H1 (cell line): ENCODE measurements around the gene GTF2E1. TPM values are rescaled to one million over a fixed set of nuclear protein-coding genes. Genes with fewer than 3 reads are reported as not detected.

Source experiments
- CTCF ChIA-PET: fragments of 300-600 bp; sonication (Branson Sonifier 250); formaldehyde crosslinking; loops from one replicate; lab custom pipeline; 2021; ENCODE audit not compliant: partially characterized antibody; lab: Charles Lee
- POLR2A ChIA-PET: fragments of 300-600 bp; sonication (Branson Sonifier 250); formaldehyde crosslinking; loops from one replicate; lab custom pipeline; 2021; ENCODE audit warnings: inconsistent platforms; ENCODE audit not compliant: partially characterized antibody; lab: Charles Lee
- DNase-seq, 2 experiments: peaks; one replicate each; pipeline versions ENCODE4 v3.0.0 to v3.0.0-alpha.2; 2010 to 2022; ENCODE audit warnings: low spot score in 2 of 2, low read depth in 1 of 2, mixed read lengths in 1 of 2
- FAIRE-seq: peaks from 2 replicates; lab custom pipeline; 2011; peaks lifted over from hg19 to GRCh38; lab: Jason Lieb, UNC
- H2AFZ ChIP-seq: 2 replicates; pipeline ENCODE4 v1.8.1; 2012; ENCODE audit warnings: low read length, inconsistent platforms
- H2AK5ac ChIP-seq: 2 replicates; pipeline ENCODE4 v1.6.1; 2013; ENCODE audit warnings: low read depth, low read length
- H2BK120ac ChIP-seq: replicated peaks from 2 replicates; pipeline ENCODE3; 2013; ENCODE audit warnings: low read depth, low read length, inconsistent platforms
- H2BK12ac ChIP-seq: 2 replicates; pipeline ENCODE4 v1.6.1; 2013; ENCODE audit warnings: low read depth, low read length
- H2BK15ac ChIP-seq: 2 replicates; pipeline ENCODE4 v1.6.1; 2013; ENCODE audit warnings: low read length
- H2BK20ac ChIP-seq: 2 replicates; pipeline ENCODE4 v1.6.1; 2013; ENCODE audit warnings: low read length
- H2BK5ac ChIP-seq: 2 replicates; pipeline ENCODE4 v1.6.1; 2013; ENCODE audit warnings: low read depth, low read length
- H3K14ac ChIP-seq: 2 replicates; pipeline ENCODE4 v1.6.1; 2013; ENCODE audit warnings: inconsistent platforms; ENCODE audit not compliant: insufficient read length
- H3K18ac ChIP-seq: 2 replicates; pipeline ENCODE4 v1.6.1; 2013; ENCODE audit warnings: low read length; ENCODE audit errors: extremely low read depth
- H3K23ac ChIP-seq: 2 replicates; pipeline ENCODE4 v1.6.1; 2013; ENCODE audit warnings: inconsistent platforms; ENCODE audit not compliant: insufficient read length
- H3K23me2 ChIP-seq: 2 replicates; pipeline ENCODE4 v1.6.1; 2013; ENCODE audit warnings: low read depth, low read length
- H3K27ac ChIP-seq: 2 replicates; pipeline ENCODE4 v1.6.1; 2011; ENCODE audit warnings: low read depth, low read length, inconsistent platforms
- H3K27me3 ChIP-seq, 4 experiments: replicated peaks in 1 of 4; 1 replicate in 1 of 4; 2 replicates in 3 of 4; pipeline versions ENCODE4 v1.6.1 to v1.8.1; 2011 to 2013; ENCODE audit warnings: low read length in 3 of 4, mild to moderate bottlenecking in 3 of 4, inconsistent platforms in 2 of 4, mixed read lengths in 2 of 4, moderate library complexity in 1 of 4; ENCODE audit not compliant: control insufficient read depth in 3 of 4, insufficient read depth in 3 of 4; ENCODE audit errors: extremely low read depth in 1 of 4
- H3K36me3 ChIP-seq, 4 experiments: 2 replicates each; pipeline versions ENCODE4 v1.6.1 to v1.8.1; 2011 to 2013; ENCODE audit warnings: mild to moderate bottlenecking in 4 of 4, low read length in 3 of 4, moderate library complexity in 2 of 4, control low read depth in 1 of 4, inconsistent platforms in 1 of 4; ENCODE audit not compliant: insufficient read depth in 4 of 4, control insufficient read depth in 2 of 4
- H3K4ac ChIP-seq: replicated peaks from 2 replicates; pipeline ENCODE3; 2013; ENCODE audit warnings: low read length, low read depth, mixed read lengths, inconsistent platforms; ENCODE audit not compliant: insufficient read length
- H3K4me1 ChIP-seq, 4 experiments: replicated peaks in 1 of 4; 1 replicate in 1 of 4; 2 replicates in 3 of 4; pipeline versions ENCODE4 v1.6.1 to v1.8.1; 2011 to 2013; ENCODE audit warnings: low read length in 3 of 4, inconsistent platforms in 2 of 4, mixed read lengths in 1 of 4; ENCODE audit not compliant: insufficient read depth in 4 of 4, control insufficient read depth in 3 of 4
- H3K4me2 ChIP-seq, 2 experiments: 2 replicates each; pipeline versions ENCODE4 v1.6.1 to v1.8.1; 2011 to 2013; ENCODE audit warnings: low read depth in 2 of 2, low read length in 2 of 2, control low read depth in 1 of 2, inconsistent platforms in 1 of 2, mild to moderate bottlenecking in 1 of 2; ENCODE audit not compliant: insufficient read depth in 1 of 2
- H3K4me3 ChIP-seq, 4 experiments: fragments of 200-600, 300-600 bp in 1 of 4; sonication (generic), shearing (Covaris generic), sonication (Bioruptor Twin) in 1 of 4; 2 replicates each; pipeline versions ENCODE4 v1.5.1 to v1.8.1; 2011 to 2016; ENCODE audit warnings: low read length in 4 of 4, low read depth in 3 of 4, control low read depth in 2 of 4, inconsistent platforms in 2 of 4, mild to moderate bottlenecking in 2 of 4, mixed read lengths in 1 of 4, moderate library complexity in 1 of 4; ENCODE audit not compliant: insufficient read depth in 2 of 4; ENCODE audit errors: extremely low read depth in 1 of 4
- H3K56ac ChIP-seq: replicated peaks from 2 replicates; pipeline ENCODE3; 2013; ENCODE audit warnings: low read depth, mild to moderate bottlenecking, mixed read lengths, low read length, inconsistent platforms; ENCODE audit not compliant: insufficient read length
- H3K79me1 ChIP-seq: 2 replicates; pipeline ENCODE4 v1.6.1; 2013; ENCODE audit warnings: low read depth, low read length, control low read depth
- H3K79me2 ChIP-seq, 2 experiments: 2 replicates each; pipeline versions ENCODE4 v1.6.1 to v1.8.1; 2012 to 2013; ENCODE audit warnings: low read length in 2 of 2, mild to moderate bottlenecking in 2 of 2, inconsistent platforms in 1 of 2; ENCODE audit not compliant: insufficient read depth in 2 of 2, control insufficient read depth in 1 of 2
- H3K9ac ChIP-seq, 4 experiments: replicated peaks in 1 of 4; 1 replicate in 1 of 4; 2 replicates in 3 of 4; pipeline versions ENCODE4 v1.6.1 to v1.8.1; 2011 to 2013; ENCODE audit warnings: low read depth in 3 of 4, low read length in 3 of 4, control low read depth in 2 of 4, mild to moderate bottlenecking in 2 of 4, moderate library complexity in 2 of 4, inconsistent platforms in 1 of 4; ENCODE audit errors: extremely low read depth in 1 of 4
- H3K9me3 ChIP-seq, 2 experiments: 2 replicates each; pipeline versions ENCODE4 v1.6.1 to v1.8.1; 2012 to 2013; ENCODE audit warnings: mild to moderate bottlenecking in 2 of 2, moderate library complexity in 2 of 2, control low read depth in 1 of 2, inconsistent platforms in 1 of 2, low read depth in 1 of 2, low read length in 1 of 2, mixed read lengths in 1 of 2; ENCODE audit not compliant: insufficient read depth in 2 of 2
- H4K20me1 ChIP-seq, 2 experiments: replicated peaks in 1 of 2; 2 replicates each; pipeline versions ENCODE3 to v1.8.1; 2011 to 2013; ENCODE audit warnings: inconsistent platforms in 2 of 2, low read length in 2 of 2, mild to moderate bottlenecking in 1 of 2; ENCODE audit not compliant: insufficient read depth in 2 of 2, control insufficient read depth in 1 of 2
- H4K5ac ChIP-seq: 2 replicates; pipeline ENCODE4 v1.6.1; 2013; ENCODE audit warnings: low read length, low read depth, mixed read lengths, inconsistent platforms; ENCODE audit not compliant: insufficient read length
- H4K8ac ChIP-seq: 2 replicates; pipeline ENCODE4 v1.8.0; 2013; ENCODE audit warnings: mild to moderate bottlenecking, moderate library complexity, low read length, inconsistent platforms; ENCODE audit not compliant: insufficient read depth; ENCODE audit errors: extremely low read depth
- H4K91ac ChIP-seq: replicated peaks from 2 replicates; pipeline ENCODE3; 2013; ENCODE audit warnings: low read length, mixed read lengths, inconsistent platforms; ENCODE audit not compliant: insufficient read length
- ATF2 ChIP-seq: IDR thresholded peaks from 2 replicates; pipeline ENCODE4 v1.6.1; 2012; ENCODE audit warnings: low read length, inconsistent platforms
- CBX8 ChIP-seq: fragments of 300-800, 300-1000 bp; sonication (generic); IDR thresholded peaks from 2 replicates; pipeline ENCODE4 v1.7.1; 2016; ENCODE audit warnings: low read depth, low read length, borderline replicate concordance
- GABPA ChIP-seq: IDR thresholded peaks from 2 replicates; pipeline ENCODE4 v1.6.1; 2011; ENCODE audit warnings: mild to moderate bottlenecking, low read length, moderate library complexity, borderline replicate concordance; ENCODE audit not compliant: insufficient read depth
- HDAC6 ChIP-seq: IDR thresholded peaks from one replicate; pipeline ENCODE4 v1.7.1; 2012; ENCODE audit warnings: low read depth, mild to moderate bottlenecking, inconsistent platforms, low read length, moderate library complexity
- KDM1A ChIP-seq: fragments of 200-600, 300-600 bp; sonication (generic); IDR thresholded peaks from 2 replicates; pipeline ENCODE4 v1.7.1; 2016; ENCODE audit warnings: mild to moderate bottlenecking, low read length, borderline replicate concordance
- POLR2AphosphoS5 ChIP-seq: IDR thresholded peaks from 2 replicates; pipeline ENCODE4 v1.6.1; 2011; ENCODE audit warnings: low read depth, low read length
- RFX5 ChIP-seq: IDR thresholded peaks from 2 replicates; pipeline ENCODE4 v1.6.1; 2011; ENCODE audit warnings: low read depth, low read length, improper control_type of control experiment, borderline replicate concordance
- SAP30 ChIP-seq: fragments of 300-600 bp; sonication (generic); IDR thresholded peaks from 2 replicates; pipeline ENCODE4 v1.7.1; 2012; ENCODE audit warnings: low read length, moderate library complexity, mild to moderate bottlenecking, inconsistent platforms; ENCODE audit not compliant: insufficient read depth, insufficient replicate concordance
- SIN3A ChIP-seq, 2 experiments: IDR thresholded peaks in 1 of 2; conservative IDR thresholded peaks in 1 of 2; 2 replicates each; pipeline ENCODE4 v1.6.1; 2011 to 2012; ENCODE audit warnings: low read length in 2 of 2, improper control_type of control experiment in 1 of 2, low read depth in 1 of 2, mild to moderate bottlenecking in 1 of 2
- SIX5 ChIP-seq: IDR thresholded peaks from 2 replicates; pipeline ENCODE4 v1.6.1; 2011; ENCODE audit warnings: mild to moderate bottlenecking, low read depth, low read length
- YY1 ChIP-seq: IDR thresholded peaks from 2 replicates; pipeline ENCODE4 v1.6.1; 2011; ENCODE audit warnings: low read depth, mild to moderate bottlenecking, low read length
- WGBS, 2 experiments: shearing (Covaris generic) in 1 of 2; methylation state at CpG; one replicate each; pipeline versions ENCODE4 v1.1.6 to v1.1.7; 2013 to 2015; ENCODE audit warnings: low lambda C conversion rate in 2 of 2, mixed read lengths in 2 of 2, inconsistent platforms in 1 of 2, low coverage in 1 of 2, missing lambda C conversion rate in 1 of 2; ENCODE audit not compliant: insufficient replicate concordance in 2 of 2, insufficient coverage in 1 of 2, insufficient read length in 1 of 2; ENCODE audit errors: extremely low coverage in 1 of 2, missing lambda C conversion rate in 1 of 2; 5-methylcytosine and 5-hydroxymethylcytosine counted together
- polyA plus RNA-seq, 7 experiments: library from polyadenylated mRNA; depleted of rRNA in 3 of 7; stranded (reverse) in 5 of 7; unstranded in 2 of 7; fragments of >200 nt in 5 of 7; fragments of 200-250 nt in 2 of 7; gene quantifications; 1 replicate in 5 of 7; 2 replicates in 1 of 7; 4 replicates in 1 of 7; pipeline versions ENCODE4 v1.2.1 to v1.2.3, GENCODE V29; 2011 to 2013; ENCODE audit warnings: missing spikeins in 2 of 7, mixed read lengths in 2 of 7
- total RNA-seq: library from RNA; stranded (reverse); fragmentation: NEBNext Ultra II Directional; extraction: Animal tissue kit (Norgen Biotek cat#: 25700); gene quantifications from 2 replicates; pipeline ENCODE4 v1.2.1, GENCODE V29; 2021

Gene GTF2E1
- total and polyA plus RNA-seq, 2 of the 8 experiments (the other 6 are each of a cell fraction or from before 2014, with no cell fraction given) = 37.4 to 73.3 TPM

GRCh38 chr3:120766576-120766975 is 24.0 kb downstream of the GTF2E1 start:
- peaks cover 0 to 7% (median 2%) of the 10 kb centered on the region in 4 experiments; a peak in 4 of 7 replicates for H3K4me1 ChIP-seq
- no peaks in the 10 kb centered on the region for H3K9me3 ChIP-seq
- FAIRE-seq = no peak
- H3K56ac ChIP-seq = no peak overlapping the region
- CTCF ChIA-PET = no interaction called here
- no peak overlapping the region for H2AFZ ChIP-seq
- peaks cover 0 to 94% of the 10 kb centered on the region in 2 experiments; a peak in 2 of 4 replicates for H3K79me2 ChIP-seq
- no peak overlapping the region for H3K23ac ChIP-seq
- H4K91ac ChIP-seq = no peak overlapping the region
- 81% methylated on average over 3 of the region's 3 CpGs; no CpG with 5 or more reads in 1 of the 2 experiments for WGBS, 2 experiments
- H2BK5ac ChIP-seq = no peak overlapping the region
- H4K20me1 ChIP-seq = peaks cover 1 to 6% of the 10 kb centered on the region in 2 experiments
- H3K4ac ChIP-seq = no peak overlapping the region
- peaks cover 0 to 6% (median 2%) of the 10 kb centered on the region in 4 experiments; a peak in 3 of 8 replicates for H3K36me3 ChIP-seq
- POLR2A ChIA-PET = interaction anchor here (1.4 kb wide), 1 partner anchor 23 kb away, joined by 5 read pairs; the partner anchor contains the start of gene GTF2E1
- H3K79me1 ChIP-seq = peaks cover 2% of the 10 kb centered on the region; the same call in 1 of the 2 replicates
- no peak overlapping the region for H3K4me3 ChIP-seq
- no peak overlapping the region for H3K18ac ChIP-seq
- no peak overlapping the region for H2BK20ac ChIP-seq
- no peak overlapping the region for H3K27ac ChIP-seq
- H3K23me2 ChIP-seq = no peaks in the 10 kb centered on the region
- no peak overlapping the region for H2AK5ac ChIP-seq
- no peak overlapping the region for H4K5ac ChIP-seq
- no peak overlapping the region for H4K8ac ChIP-seq
- H3K27me3 ChIP-seq = no peaks in the 10 kb centered on the region
- H2BK12ac ChIP-seq = no peak overlapping the region
- no peak for DNase-seq
- no peak overlapping the region for H2BK15ac ChIP-seq
- H3K9ac ChIP-seq = no peak overlapping the region
- no peak overlapping the region for H3K4me2 ChIP-seq
- no peak overlapping the region for H3K14ac ChIP-seq
- no peak overlapping the region for H2BK120ac ChIP-seq
- TF ChIP-seq ATF2 (no peak), CBX8 (no peak), GABPA (no peak), SIN3A (conservative IDR thresholded peaks at IDR 0.05 in 1 of 2, IDR thresholded peaks at IDR 0.05 in 1 of 2; ENCODE audit: low read depth in 1 of 2, low read length in 2 of 2) (no peak), SAP30 (no peak), RFX5 (no peak), POLR2AphosphoS5 (no peak), SIX5 (no peak), KDM1A (no peak), HDAC6 (no peak), YY1 (no peak)
